Measurements from ENCODE around the gene TMEM141.
"Not testable (repeated sequence)": the region's sequence is repeated elsewhere in the genome, so short reads cannot be mapped to it uniquely, and the experiment has no call there.

The TMEM141 gene

DNA sequence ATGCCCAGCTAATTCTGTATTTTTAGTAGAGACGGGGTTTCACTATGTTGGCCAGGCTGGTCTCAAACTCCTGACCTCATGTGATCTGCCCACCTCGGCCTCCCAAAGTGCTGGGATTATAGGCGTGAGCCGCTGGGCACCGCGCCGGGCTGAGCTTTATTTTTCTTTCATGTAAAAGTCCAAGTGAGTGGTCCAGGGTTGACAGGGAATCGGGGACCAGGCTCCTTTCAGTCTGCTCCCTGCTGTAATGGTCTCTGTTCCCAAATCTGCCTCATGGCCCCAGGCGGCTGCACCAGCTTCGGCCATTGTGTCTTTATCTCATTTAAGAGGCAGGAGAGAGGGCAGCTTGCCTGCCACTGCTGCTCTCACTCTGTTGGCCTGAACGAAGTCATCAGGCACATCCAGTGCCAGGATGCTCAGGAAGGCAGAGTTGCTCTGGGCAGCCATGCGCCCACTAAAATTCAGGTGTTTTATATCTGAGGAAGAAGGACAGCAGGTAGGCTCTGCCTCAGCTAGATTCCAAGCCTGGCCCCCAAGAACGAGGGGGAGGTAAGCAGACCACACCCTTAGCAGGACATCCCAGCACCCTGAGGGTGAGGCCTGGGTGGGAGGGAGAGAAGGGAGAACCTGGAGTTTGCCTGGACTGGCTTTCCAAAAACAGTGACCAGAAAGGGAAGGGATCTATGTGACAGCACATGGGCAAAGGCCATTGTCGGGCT, 3.3 kb downstream of the TMEM141 start:
- no peak for DNase-seq (ENCODE audit: low spot score)

DNA sequence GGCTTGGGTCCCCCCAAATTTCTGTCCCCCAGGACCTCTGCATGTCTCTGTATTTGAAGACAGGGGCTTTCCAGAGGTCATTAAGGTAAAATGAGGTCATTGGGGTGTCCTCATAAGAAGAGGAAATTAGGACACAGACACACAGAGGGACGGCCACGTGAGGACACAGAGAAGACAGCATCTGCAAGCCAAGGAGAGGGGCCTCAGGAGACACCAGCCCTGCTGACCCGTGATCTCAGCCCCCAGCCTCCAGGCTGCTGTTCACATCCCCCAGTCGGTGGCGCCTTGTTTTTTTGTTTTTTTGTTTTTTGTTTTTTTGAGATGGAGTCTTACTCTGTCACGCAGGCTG, 3.8 kb downstream of the TMEM141 start:
- no peak for DNase-seq (ENCODE audit: low spot score)

DNA sequence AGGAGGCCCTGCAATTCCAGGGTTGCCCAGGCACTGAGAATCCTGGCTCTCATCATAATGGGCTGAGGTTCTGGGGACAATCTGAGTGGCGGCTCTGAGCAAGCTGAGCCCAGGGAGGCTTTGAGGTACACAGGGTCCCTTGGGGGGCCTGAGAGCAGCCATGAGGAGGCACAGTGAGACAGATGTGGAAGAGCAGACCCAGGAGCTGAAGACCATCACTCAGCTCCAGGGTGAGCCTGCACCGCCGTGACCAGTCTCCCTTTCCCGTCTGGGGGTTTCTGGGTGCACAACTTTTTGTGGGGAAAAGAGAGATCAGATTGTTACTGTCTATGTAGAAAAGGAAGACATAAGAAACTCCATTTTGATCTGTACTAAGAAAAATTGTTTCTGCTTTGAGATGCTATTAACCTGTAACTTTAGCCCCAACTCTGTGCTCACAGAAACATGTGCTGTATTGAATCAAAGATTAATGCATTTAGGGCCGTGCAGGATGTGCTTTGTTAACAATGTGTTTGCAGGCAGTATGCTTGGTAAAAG, 5.2 kb downstream of the TMEM141 start, which contains the start of gene CCDC183:
Gene CCDC183 (plus strand): TSS at position 101 of the 537 bp plus-strand sequence. CDS start 60 bp downstream, at position 161.
- no peak for DNase-seq (ENCODE audit: low spot score)

DNA sequence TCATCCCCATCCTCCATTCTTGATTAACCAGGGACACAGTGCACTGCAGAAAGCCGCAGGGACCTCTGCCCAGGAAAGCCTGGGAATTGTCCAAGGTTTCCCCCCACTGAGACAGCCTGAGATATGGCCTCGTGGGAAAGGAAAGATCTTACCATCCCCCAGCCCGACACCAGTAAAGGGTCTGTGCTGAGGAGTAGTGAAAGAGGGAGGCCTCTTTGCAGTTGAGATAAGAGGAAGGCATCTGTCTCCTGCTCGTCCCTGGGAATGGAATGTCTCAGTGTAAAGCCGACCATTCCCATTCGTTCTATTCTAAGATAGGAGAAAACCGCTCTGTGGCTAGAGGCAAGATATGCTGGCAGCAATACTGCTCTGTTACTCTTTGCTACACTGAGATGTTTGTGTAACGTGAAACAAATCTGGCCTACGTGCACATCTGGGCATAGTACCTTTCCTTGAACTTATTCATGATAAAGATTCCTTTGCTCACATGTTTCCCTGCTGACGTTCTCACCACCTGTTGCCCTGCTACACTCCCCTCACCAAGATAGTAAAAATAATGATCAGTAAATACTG, 5.7 kb downstream of the TMEM141 start:
- DNase-seq (ENCODE audit: low spot score): not testable (repeated sequence)

DNA sequence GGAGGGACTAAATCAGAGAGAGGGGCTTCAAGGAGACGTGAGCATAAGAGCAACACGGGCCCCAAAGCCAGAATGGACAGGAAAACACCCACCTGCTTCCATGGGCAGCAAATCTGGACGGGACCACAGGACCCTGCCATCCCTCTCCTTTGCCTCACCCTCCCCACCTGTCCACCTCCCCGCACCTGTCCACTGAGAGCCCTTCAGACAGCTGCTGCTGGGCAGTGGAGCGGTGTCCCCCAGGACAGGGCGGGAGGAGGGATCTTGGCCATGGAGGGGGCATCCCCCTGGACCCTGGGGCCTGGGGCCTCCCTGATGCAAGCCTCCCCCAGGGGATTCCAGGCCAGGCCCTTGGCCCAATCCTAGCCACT, 7.5 kb downstream of the TMEM141 start:
- no peak for DNase-seq (ENCODE audit: low spot score)

DNA sequence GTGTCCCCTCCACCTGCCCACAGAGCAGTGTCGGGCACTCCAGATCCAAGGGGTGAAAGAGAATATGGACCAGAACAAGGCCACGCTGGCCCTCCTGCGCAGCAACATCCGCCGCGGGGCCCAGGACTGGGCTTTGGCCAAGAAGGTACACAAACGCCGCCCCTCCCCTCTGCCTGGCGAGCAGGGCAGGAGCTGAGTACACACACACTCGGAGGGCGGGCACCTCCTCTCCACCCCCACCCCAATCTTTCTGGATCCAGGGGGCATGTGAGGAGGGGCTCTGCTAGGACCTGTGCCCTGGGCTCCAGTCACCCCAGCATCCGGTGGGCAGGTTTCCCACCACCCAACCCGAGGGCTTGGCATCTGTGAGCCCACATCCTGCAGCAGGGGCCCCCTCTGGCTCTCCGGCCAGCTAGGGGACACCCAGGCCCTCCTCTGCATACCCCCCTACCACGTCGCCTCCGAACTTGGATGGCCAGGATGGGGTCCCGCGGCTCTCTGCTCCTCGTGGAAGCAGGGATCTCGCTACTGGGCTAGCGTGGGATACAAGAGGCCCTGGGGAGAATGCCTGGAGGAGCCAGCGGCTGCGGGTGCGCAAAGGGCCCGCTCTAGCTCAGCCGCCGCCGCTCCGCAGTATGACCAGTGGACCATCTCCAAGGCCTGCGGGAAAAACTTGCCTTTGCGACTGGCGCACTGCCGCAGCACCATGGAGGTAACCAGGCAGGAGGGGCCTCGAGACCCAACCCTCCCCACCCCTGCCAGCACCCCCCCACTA, 8.1 kb downstream of the TMEM141 start:
- DNase-seq (ENCODE audit: low spot score): no peak

DNA sequence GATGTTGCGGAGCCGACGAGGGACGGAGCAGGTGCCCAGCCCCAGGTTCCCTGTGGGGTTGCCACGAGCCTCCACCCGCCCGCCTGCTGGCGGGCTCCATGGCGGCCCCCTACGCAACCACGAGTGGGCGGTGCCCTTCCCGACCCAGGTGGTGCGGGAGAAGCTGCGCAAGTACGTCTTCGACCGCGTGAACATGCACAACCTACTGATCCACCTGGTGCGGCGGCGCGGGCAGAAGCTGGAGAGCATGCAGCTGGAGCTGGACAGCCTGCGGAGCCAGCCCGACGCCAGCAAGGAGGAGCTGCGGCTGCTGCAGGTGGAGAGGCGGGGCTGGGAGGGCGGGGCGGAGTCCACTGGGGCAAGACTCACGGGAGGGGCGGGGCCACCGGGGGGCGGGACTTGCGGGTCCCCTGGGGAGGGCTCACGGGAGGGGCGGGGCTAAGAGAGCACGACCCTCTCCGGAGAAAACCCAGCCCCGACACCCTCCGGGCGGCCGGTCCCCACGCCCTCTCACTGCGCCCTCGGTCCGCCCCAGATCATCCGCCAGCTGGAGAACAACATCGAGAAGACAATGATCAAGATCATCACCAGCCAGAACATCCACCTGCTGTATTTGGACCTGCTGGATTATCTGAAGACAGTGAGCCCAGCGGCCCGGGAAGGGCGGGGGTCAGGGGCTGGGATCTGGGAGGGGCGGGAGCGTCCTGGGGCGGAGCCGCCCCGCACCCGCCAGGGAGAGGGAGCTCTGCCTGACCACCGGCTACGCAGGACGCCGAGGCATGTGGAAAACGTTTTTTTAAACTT, 8.9 kb downstream of the TMEM141 start:
- peak; percentile 93 for DNase-seq (ENCODE audit: low spot score)

DNA sequence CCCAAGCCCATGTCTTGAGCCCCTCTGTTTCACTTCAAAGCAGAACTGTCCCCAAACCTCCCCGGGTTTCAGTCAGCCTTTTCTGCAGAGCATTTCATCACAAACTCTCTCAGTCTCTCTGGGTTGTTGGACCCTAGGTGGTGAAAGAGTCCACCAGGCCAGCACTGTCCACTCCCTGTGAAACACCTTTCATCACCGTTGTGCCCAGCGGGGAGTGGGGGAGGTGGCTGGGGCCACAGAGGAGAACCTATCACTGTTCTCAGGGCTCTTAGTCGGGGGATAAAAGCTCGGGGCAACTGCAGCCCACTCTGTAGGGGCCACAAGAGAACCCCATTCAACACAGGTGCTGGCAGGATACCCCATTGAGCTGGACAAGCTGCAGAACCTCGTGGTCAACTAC, 11.2 kb downstream of the TMEM141 start:
- DNase-seq (ENCODE audit: low spot score): no peak

DNA sequence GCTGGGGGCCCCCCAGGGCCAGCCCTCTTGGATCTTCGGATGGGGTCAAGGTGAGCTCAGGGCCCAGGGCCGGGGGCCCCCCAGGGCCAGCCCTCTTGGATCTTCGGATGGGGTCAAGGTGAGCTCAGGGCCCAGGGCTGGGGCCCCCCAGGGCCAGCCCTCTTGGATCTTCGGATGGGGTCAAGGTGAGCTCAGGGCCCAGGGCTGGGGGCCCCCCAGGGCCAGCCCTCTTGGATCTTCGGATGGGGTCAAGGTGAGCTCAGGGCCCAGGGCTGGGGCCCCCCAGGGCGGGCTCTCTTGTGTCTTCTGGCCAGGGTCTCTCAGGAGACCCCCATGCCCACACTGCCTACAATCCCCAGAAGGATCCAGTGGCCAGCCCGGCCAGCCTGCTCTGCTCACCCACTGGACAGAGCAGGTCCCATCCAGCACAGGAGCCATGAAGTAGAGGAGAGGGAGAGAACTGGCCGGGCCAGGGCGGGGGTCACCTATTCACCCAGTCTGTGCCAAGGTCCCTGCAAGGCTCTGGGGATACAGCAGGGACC, 11.9 kb downstream of the TMEM141 start:
- DNase-seq (ENCODE audit: low spot score): not testable (repeated sequence)

DNA sequence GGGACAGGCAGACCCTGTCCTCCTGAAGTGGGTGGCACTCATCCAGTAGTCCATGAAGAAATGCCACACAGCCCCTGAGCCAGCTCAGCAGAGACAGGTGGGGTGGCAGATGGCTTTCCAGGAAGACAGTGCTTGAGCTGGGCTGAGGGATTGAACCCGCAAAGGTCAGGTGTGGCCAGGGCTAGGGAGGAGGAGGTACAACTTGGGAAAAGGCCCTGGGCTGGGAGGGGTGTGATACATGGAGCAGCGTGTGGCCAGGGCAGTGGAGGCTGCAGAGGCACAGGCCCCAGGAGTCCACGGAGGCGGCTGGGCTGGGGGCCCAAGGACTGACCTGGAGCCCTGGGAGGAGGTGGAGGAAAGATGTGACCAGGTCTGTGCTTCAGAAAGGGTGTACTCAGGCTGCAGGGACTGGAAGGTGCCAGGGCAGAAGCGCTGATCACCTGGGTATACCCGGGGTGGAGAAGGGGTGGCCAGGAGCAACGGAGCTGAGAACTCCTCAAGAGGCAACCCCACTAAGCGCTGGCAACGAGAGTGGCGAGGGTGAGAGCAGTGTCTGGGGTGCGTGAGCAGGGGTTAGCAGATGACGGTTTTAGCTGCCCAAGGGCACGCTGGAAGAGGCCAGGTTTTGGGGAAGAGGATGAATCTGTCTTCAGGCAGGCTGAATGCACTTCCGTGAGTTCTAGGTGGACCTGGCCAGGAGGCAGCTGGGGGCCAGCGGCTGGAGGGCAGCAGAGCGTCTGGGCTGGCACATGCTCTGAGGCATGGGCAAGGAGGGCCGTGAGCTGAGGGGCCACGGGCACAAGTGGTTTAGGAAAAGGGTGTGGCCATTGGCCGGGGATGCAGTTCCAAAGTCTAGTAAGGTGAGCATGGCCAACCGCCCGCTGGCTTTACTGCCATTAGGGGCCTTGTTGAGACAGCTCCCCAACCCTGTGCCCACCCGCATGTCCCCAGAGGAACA, 12.7 kb downstream of the TMEM141 start:
- DNase-seq (ENCODE audit: low spot score): no peak

DNA sequence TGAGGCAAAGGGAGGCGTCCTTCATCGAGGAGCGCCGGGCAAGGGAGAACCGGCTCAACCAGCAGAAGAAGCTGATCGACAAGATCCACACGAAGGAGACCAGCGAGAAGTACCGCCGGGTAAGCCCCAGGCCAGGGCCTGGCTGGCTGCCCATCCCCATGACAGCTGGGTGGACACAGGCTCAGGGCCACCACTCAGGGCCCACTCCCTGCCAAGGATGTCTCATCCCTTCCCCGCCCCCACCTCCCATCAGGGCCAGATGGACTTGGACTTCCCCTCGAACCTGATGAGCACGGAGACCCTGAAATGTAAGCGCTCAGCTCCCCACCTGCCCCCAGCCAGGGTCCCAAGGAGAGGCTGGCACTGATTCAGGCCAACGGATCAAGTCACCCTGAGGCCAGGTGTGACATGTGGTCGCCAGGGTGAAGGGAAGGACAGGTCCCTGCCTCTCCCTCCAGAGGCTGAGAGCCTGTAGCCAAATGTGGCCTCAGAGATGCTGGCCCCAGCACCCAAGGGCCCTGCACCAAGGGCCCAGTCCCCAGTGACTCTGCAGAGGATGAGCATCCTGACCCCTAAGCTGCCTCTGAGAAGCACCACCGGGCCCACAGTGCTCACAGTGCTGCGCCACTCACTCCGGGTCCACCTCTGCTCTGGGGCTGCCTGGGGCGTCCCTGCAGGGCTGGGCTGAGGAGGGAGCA, 13.5 kb downstream of the TMEM141 start:
- DNase-seq (ENCODE audit: low spot score): no peak

DNA sequence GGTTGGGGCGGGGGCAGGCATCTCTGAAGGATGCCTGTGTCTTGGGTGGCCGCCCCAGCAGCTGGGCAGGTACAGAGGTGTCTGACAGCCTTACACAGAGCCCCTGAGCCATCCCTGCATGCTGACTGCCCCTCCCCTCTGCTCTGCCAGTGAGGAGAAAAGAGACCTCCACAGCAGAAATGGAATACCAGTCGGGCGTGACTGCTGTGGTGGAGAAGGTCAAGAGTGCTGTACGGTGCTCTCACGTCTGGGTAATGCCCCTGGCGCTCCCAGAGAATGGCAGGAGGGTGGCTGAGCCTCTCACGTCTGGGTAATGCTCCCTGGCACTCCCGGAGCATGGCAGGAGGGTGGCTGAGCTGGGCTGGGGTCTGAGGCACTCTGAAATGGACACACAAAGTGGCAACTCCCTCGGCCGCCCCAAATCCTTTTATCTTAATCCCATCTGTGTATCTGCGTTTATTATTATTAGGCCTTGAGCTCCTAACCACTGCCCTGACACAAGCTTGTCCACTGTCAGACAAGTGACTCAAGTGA, 14.1 kb downstream of the TMEM141 start:
- no peak for DNase-seq (ENCODE audit: low spot score)

DNA sequence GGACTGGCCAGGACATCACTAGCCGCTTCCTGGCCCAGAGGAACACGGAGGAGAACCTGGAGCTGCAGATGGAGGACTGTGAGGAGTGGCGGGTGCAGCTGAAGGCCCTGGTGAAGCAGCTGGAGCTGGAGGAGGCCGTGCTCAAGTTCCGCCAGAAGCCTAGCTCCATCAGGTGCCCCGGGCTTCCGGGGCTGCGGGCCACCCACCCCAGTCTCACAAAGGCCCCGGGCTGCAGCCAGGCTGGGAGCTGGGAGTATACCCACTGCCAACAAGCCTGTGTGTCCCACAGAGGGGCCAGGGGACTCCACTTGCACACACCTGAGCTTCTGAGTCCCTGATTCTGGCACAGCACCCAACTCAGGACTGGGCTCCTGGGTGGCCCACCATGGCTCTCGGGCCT, 14.9 kb downstream of the TMEM141 start:
- no peak for DNase-seq (ENCODE audit: low spot score)

DNA sequence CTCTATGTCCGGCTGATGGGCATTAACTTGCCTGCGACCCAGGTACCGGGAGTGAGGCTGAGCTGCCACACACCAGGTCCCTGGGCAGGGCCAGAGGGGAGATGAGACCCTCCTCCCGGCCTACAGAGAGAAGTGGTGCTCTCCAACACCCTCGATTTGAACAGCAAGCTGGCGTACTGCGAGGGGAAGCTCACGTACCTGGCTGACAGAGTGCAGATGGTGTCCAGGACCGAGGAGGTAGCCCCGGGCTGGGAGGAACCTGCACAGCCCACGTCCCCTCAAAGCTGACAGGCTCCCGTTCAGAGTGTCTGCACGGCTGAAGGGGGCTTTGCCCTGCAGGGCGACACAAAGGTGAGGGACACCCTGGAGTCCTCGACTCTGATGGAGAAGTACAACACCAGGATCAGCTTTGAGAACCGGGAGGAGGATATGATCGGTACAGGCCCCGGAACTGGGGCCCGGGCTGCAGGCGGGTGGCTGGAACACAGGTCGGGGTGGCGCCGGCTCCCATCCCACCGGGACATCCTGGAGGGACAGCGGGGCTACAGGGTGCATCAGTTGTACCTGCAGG, 15.6 kb downstream of the TMEM141 start:
- no peak for DNase-seq (ENCODE audit: low spot score)

DNA sequence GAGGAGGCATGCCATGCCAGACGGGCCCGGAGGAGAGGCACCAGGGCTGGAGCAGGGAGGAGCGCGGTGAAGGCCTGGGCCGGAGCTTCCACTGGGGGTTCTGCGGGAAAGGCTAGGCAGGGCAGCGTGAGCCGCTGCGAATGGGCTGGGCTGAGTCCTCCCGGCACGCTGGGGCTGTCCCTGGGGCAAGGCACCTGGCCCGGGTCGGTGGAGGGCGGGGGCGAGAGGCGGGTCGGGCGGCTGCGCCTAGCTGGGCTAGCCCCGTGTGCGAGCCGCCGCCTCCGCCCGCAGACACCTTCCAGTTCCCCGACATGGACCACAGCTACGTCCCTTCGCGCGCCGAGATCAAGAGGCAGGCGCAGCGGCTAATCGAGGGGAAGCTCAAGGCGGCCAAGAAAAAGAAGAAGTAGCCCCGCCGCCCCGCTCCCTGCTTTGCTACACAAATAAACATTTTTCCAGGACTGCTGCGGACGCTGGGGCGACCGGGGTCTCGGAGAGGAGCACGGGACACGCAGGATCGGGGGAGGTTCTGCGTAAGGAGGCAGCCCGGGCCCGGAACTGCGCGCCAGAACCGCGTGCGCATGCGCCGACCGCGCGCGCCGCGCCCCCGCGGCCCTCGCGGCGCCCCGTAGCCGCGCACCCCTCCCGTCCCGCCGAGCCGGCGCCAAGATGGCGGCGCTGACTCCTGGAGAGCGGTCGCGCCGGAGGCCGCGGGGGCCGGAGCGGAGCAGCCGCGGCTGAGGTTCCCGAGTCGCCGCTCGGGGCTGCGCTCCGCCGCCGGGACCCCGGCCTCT, 16.3 kb downstream of the TMEM141 start, which contains the start of gene RABL6:
Gene RABL6 (plus strand): TSS at position 668 of the 794 bp plus-strand sequence. CDS start 249 bp downstream, outside the sequence.
- peak; percentile 77 for DNase-seq (ENCODE audit: low spot score)

DNA sequence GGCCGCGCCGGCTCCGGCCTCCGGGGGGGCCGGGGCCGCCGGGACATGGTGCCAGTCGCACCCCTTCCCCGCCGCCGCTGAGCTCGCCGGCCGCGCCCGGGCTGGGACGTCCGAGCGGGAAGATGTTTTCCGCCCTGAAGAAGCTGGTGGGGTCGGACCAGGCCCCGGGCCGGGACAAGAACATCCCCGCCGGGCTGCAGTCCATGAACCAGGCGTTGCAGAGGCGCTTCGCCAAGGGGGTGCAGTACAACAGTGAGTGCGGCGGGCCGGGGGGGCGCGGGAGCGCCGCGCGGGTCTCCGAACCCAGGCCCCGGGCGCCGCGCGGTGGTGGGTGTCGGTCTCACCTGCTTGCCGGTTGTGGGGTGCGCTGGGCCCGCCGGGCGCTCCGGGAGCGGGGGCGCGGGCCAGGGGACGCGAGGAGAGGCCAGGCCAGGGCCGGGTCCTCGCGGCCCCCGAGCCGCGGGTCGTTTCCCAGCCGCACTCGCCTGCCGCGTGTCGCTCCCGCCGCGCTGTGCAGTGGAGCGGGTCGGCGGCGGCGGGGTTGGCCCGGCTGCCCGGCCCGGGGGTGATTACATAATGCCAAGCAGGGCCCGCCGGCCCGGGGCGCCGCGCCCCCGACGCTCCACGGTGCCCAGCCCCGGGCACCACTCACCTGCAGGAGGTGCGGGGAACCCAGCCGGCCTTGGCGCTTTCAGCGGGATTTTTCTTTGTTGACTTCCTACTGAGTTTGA, 17.1 kb downstream of the TMEM141 start:
- peak; percentile 39 for DNase-seq (ENCODE audit: low spot score)

DNA sequence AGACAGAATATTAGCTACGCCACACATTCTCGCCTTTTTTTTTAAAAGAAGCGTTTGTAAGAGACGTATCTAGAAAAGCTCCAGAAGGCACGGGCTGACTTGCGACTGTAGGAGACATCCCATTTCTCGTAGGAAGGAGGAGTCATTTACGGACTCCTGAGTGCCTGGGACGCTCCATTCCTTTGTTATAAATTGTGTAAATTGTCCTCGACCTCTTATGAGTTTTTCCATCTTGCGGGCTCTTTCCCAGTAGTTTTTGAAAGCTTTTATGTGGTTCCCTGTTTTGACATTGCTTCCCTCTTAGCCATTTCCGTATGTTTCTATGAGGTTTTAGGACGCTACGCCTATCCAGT, 17.6 kb downstream of the TMEM141 start:
- DNase-seq (ENCODE audit: low spot score): no peak
